H1 (cell line): ENCODE results near the gene ESRP2. TPM values are rescaled to one million over a fixed set of nuclear protein-coding genes. Genes with fewer than 3 reads are reported as not detected.
A peak's percentile ranks its signal among the peaks of the same experiment; 100 is the strongest.

Source experiments
- CTCF ChIA-PET: fragments of 300-600 bp; sonication (Branson Sonifier 250); formaldehyde crosslinking; loops from one replicate; lab custom pipeline; 2021; ENCODE audit not compliant: partially characterized antibody; lab: Charles Lee
- POLR2A ChIA-PET: fragments of 300-600 bp; sonication (Branson Sonifier 250); formaldehyde crosslinking; loops from one replicate; lab custom pipeline; 2021; ENCODE audit warnings: inconsistent platforms; ENCODE audit not compliant: partially characterized antibody; lab: Charles Lee
- DNase-seq, 2 experiments: peaks; one replicate each; pipeline versions ENCODE4 v3.0.0 to v3.0.0-alpha.2; 2010 to 2022; ENCODE audit warnings: low spot score in 2 of 2, low read depth in 1 of 2, mixed read lengths in 1 of 2
- FAIRE-seq: peaks from 2 replicates; lab custom pipeline; 2011; peaks lifted over from hg19 to GRCh38; lab: Jason Lieb, UNC
- H2AFZ ChIP-seq: 2 replicates; pipeline ENCODE4 v1.8.1; 2012; ENCODE audit warnings: low read length, inconsistent platforms
- H2AK5ac ChIP-seq: 2 replicates; pipeline ENCODE4 v1.6.1; 2013; ENCODE audit warnings: low read depth, low read length
- H2BK120ac ChIP-seq: replicated peaks from 2 replicates; pipeline ENCODE3; 2013; ENCODE audit warnings: low read depth, low read length, inconsistent platforms
- H2BK12ac ChIP-seq: 2 replicates; pipeline ENCODE4 v1.6.1; 2013; ENCODE audit warnings: low read depth, low read length
- H2BK15ac ChIP-seq: 2 replicates; pipeline ENCODE4 v1.6.1; 2013; ENCODE audit warnings: low read length
- H2BK20ac ChIP-seq: 2 replicates; pipeline ENCODE4 v1.6.1; 2013; ENCODE audit warnings: low read length
- H2BK5ac ChIP-seq: 2 replicates; pipeline ENCODE4 v1.6.1; 2013; ENCODE audit warnings: low read depth, low read length
- H3K14ac ChIP-seq: 2 replicates; pipeline ENCODE4 v1.6.1; 2013; ENCODE audit warnings: inconsistent platforms; ENCODE audit not compliant: insufficient read length
- H3K18ac ChIP-seq: 2 replicates; pipeline ENCODE4 v1.6.1; 2013; ENCODE audit warnings: low read length; ENCODE audit errors: extremely low read depth
- H3K23ac ChIP-seq: 2 replicates; pipeline ENCODE4 v1.6.1; 2013; ENCODE audit warnings: inconsistent platforms; ENCODE audit not compliant: insufficient read length
- H3K23me2 ChIP-seq: 2 replicates; pipeline ENCODE4 v1.6.1; 2013; ENCODE audit warnings: low read depth, low read length
- H3K27ac ChIP-seq: 2 replicates; pipeline ENCODE4 v1.6.1; 2011; ENCODE audit warnings: low read depth, low read length, inconsistent platforms
- H3K27me3 ChIP-seq, 4 experiments: replicated peaks in 1 of 4; 1 replicate in 1 of 4; 2 replicates in 3 of 4; pipeline versions ENCODE4 v1.6.1 to v1.8.1; 2011 to 2013; ENCODE audit warnings: low read length in 3 of 4, mild to moderate bottlenecking in 3 of 4, inconsistent platforms in 2 of 4, mixed read lengths in 2 of 4, moderate library complexity in 1 of 4; ENCODE audit not compliant: control insufficient read depth in 3 of 4, insufficient read depth in 3 of 4; ENCODE audit errors: extremely low read depth in 1 of 4
- H3K36me3 ChIP-seq, 4 experiments: 2 replicates each; pipeline versions ENCODE4 v1.6.1 to v1.8.1; 2011 to 2013; ENCODE audit warnings: mild to moderate bottlenecking in 4 of 4, low read length in 3 of 4, moderate library complexity in 2 of 4, control low read depth in 1 of 4, inconsistent platforms in 1 of 4; ENCODE audit not compliant: insufficient read depth in 4 of 4, control insufficient read depth in 2 of 4
- H3K4ac ChIP-seq: replicated peaks from 2 replicates; pipeline ENCODE3; 2013; ENCODE audit warnings: low read length, low read depth, mixed read lengths, inconsistent platforms; ENCODE audit not compliant: insufficient read length
- H3K4me1 ChIP-seq, 4 experiments: replicated peaks in 1 of 4; 1 replicate in 1 of 4; 2 replicates in 3 of 4; pipeline versions ENCODE4 v1.6.1 to v1.8.1; 2011 to 2013; ENCODE audit warnings: low read length in 3 of 4, inconsistent platforms in 2 of 4, mixed read lengths in 1 of 4; ENCODE audit not compliant: insufficient read depth in 4 of 4, control insufficient read depth in 3 of 4
- H3K4me2 ChIP-seq, 2 experiments: 2 replicates each; pipeline versions ENCODE4 v1.6.1 to v1.8.1; 2011 to 2013; ENCODE audit warnings: low read depth in 2 of 2, low read length in 2 of 2, control low read depth in 1 of 2, inconsistent platforms in 1 of 2, mild to moderate bottlenecking in 1 of 2; ENCODE audit not compliant: insufficient read depth in 1 of 2
- H3K4me3 ChIP-seq, 4 experiments: fragments of 200-600, 300-600 bp in 1 of 4; sonication (generic), shearing (Covaris generic), sonication (Bioruptor Twin) in 1 of 4; 2 replicates each; pipeline versions ENCODE4 v1.5.1 to v1.8.1; 2011 to 2016; ENCODE audit warnings: low read length in 4 of 4, low read depth in 3 of 4, control low read depth in 2 of 4, inconsistent platforms in 2 of 4, mild to moderate bottlenecking in 2 of 4, mixed read lengths in 1 of 4, moderate library complexity in 1 of 4; ENCODE audit not compliant: insufficient read depth in 2 of 4; ENCODE audit errors: extremely low read depth in 1 of 4
- H3K56ac ChIP-seq: replicated peaks from 2 replicates; pipeline ENCODE3; 2013; ENCODE audit warnings: low read depth, mild to moderate bottlenecking, mixed read lengths, low read length, inconsistent platforms; ENCODE audit not compliant: insufficient read length
- H3K79me1 ChIP-seq: 2 replicates; pipeline ENCODE4 v1.6.1; 2013; ENCODE audit warnings: low read depth, low read length, control low read depth
- H3K79me2 ChIP-seq, 2 experiments: 2 replicates each; pipeline versions ENCODE4 v1.6.1 to v1.8.1; 2012 to 2013; ENCODE audit warnings: low read length in 2 of 2, mild to moderate bottlenecking in 2 of 2, inconsistent platforms in 1 of 2; ENCODE audit not compliant: insufficient read depth in 2 of 2, control insufficient read depth in 1 of 2
- H3K9ac ChIP-seq, 4 experiments: replicated peaks in 1 of 4; 1 replicate in 1 of 4; 2 replicates in 3 of 4; pipeline versions ENCODE4 v1.6.1 to v1.8.1; 2011 to 2013; ENCODE audit warnings: low read depth in 3 of 4, low read length in 3 of 4, control low read depth in 2 of 4, mild to moderate bottlenecking in 2 of 4, moderate library complexity in 2 of 4, inconsistent platforms in 1 of 4; ENCODE audit errors: extremely low read depth in 1 of 4
- H3K9me3 ChIP-seq, 2 experiments: 2 replicates each; pipeline versions ENCODE4 v1.6.1 to v1.8.1; 2012 to 2013; ENCODE audit warnings: mild to moderate bottlenecking in 2 of 2, moderate library complexity in 2 of 2, control low read depth in 1 of 2, inconsistent platforms in 1 of 2, low read depth in 1 of 2, low read length in 1 of 2, mixed read lengths in 1 of 2; ENCODE audit not compliant: insufficient read depth in 2 of 2
- H4K20me1 ChIP-seq, 2 experiments: replicated peaks in 1 of 2; 2 replicates each; pipeline versions ENCODE3 to v1.8.1; 2011 to 2013; ENCODE audit warnings: inconsistent platforms in 2 of 2, low read length in 2 of 2, mild to moderate bottlenecking in 1 of 2; ENCODE audit not compliant: insufficient read depth in 2 of 2, control insufficient read depth in 1 of 2
- H4K5ac ChIP-seq: 2 replicates; pipeline ENCODE4 v1.6.1; 2013; ENCODE audit warnings: low read length, low read depth, mixed read lengths, inconsistent platforms; ENCODE audit not compliant: insufficient read length
- H4K8ac ChIP-seq: 2 replicates; pipeline ENCODE4 v1.8.0; 2013; ENCODE audit warnings: mild to moderate bottlenecking, moderate library complexity, low read length, inconsistent platforms; ENCODE audit not compliant: insufficient read depth; ENCODE audit errors: extremely low read depth
- H4K91ac ChIP-seq: replicated peaks from 2 replicates; pipeline ENCODE3; 2013; ENCODE audit warnings: low read length, mixed read lengths, inconsistent platforms; ENCODE audit not compliant: insufficient read length
- CHD1 ChIP-seq: IDR thresholded peaks from 2 replicates; pipeline ENCODE4 v1.6.1; 2012; ENCODE audit warnings: low read depth, low read length, improper control_type of control experiment
- MAX ChIP-seq: IDR thresholded peaks from 2 replicates; pipeline ENCODE4 v1.6.1; 2012; ENCODE audit warnings: inconsistent platforms
- NANOG ChIP-seq: IDR thresholded peaks from 2 replicates; pipeline ENCODE4 v1.6.1; 2011; ENCODE audit warnings: low read length, low read depth, mild to moderate bottlenecking, inconsistent platforms; ENCODE audit not compliant: insufficient read depth, poor library complexity, severe bottlenecking
- PHF8 ChIP-seq: fragments of 200-600 bp; sonication (generic); conservative IDR thresholded peaks from 2 replicates; pipeline ENCODE4 v1.7.1; 2012; ENCODE audit warnings: low read depth, mild to moderate bottlenecking, inconsistent platforms, low read length, moderate library complexity
- POLR2A ChIP-seq, 2 experiments: IDR thresholded peaks; 1 replicate in 1 of 2; 2 replicates in 1 of 2; pipeline ENCODE4 v1.6.1; 2011; ENCODE audit warnings: low read depth in 2 of 2, low read length in 2 of 2, mild to moderate bottlenecking in 2 of 2; ENCODE audit errors: control extremely low read depth in 1 of 2
- RFX5 ChIP-seq: IDR thresholded peaks from 2 replicates; pipeline ENCODE4 v1.6.1; 2011; ENCODE audit warnings: low read depth, low read length, improper control_type of control experiment, borderline replicate concordance
- TAF1 ChIP-seq: IDR thresholded peaks from 2 replicates; pipeline ENCODE4 v1.6.1; 2011; ENCODE audit warnings: mild to moderate bottlenecking, low read depth, low read length
- WGBS, 2 experiments: shearing (Covaris generic) in 1 of 2; methylation state at CpG; one replicate each; pipeline versions ENCODE4 v1.1.6 to v1.1.7; 2013 to 2015; ENCODE audit warnings: low lambda C conversion rate in 2 of 2, mixed read lengths in 2 of 2, inconsistent platforms in 1 of 2, low coverage in 1 of 2, missing lambda C conversion rate in 1 of 2; ENCODE audit not compliant: insufficient replicate concordance in 2 of 2, insufficient coverage in 1 of 2, insufficient read length in 1 of 2; ENCODE audit errors: extremely low coverage in 1 of 2, missing lambda C conversion rate in 1 of 2; 5-methylcytosine and 5-hydroxymethylcytosine counted together
- polyA plus RNA-seq, 7 experiments: library from polyadenylated mRNA; depleted of rRNA in 3 of 7; stranded (reverse) in 5 of 7; unstranded in 2 of 7; fragments of >200 nt in 5 of 7; fragments of 200-250 nt in 2 of 7; gene quantifications; 1 replicate in 5 of 7; 2 replicates in 1 of 7; 4 replicates in 1 of 7; pipeline versions ENCODE4 v1.2.1 to v1.2.3, GENCODE V29; 2011 to 2013; ENCODE audit warnings: missing spikeins in 2 of 7, mixed read lengths in 2 of 7
- total RNA-seq: library from RNA; stranded (reverse); fragmentation: NEBNext Ultra II Directional; extraction: Animal tissue kit (Norgen Biotek cat#: 25700); gene quantifications from 2 replicates; pipeline ENCODE4 v1.2.1, GENCODE V29; 2021

Gene ESRP2
- total and polyA plus RNA-seq, 2 of the 8 experiments (the other 6 are each of a cell fraction or from before 2014, with no cell fraction given), result 35.1 to 45.8 TPM

- Histone ChIP-seq H2BK5ac (peak overlapping the region; percentile 93; the same call in 1 of the 2 replicates), H3K79me2 (peaks cover 5 to 19% of the 10 kb centered on the region in 2 experiments), H4K8ac (no peak overlapping the region), H3K4me1 (peaks cover 0 to 24% (median 19%) of the 10 kb centered on the region in 4 experiments; a peak in 5 of 7 replicates), H4K20me1 (peaks cover 21 to 33% of the 10 kb centered on the region in 2 experiments), H2AK5ac (no peak overlapping the region), H3K4me2 (peak overlapping the region; percentile 99), H2BK15ac (no peak overlapping the region), H4K91ac (no peak overlapping the region), H2BK120ac (no peak overlapping the region), H3K4me3 (peak overlapping the region in 2 of 4 experiments; percentile 81 to 84; a peak in 4 of 8 replicates), H3K23ac (no peak overlapping the region), H2AFZ (no peak overlapping the region), H4K5ac (no peak overlapping the region), H3K18ac (no peak overlapping the region), H3K23me2 (peaks cover 22% of the 10 kb centered on the region), H3K27me3 (no peaks in the 10 kb centered on the region), H3K56ac (no peak overlapping the region), H2BK20ac (no peak overlapping the region), H3K4ac (no peak overlapping the region), H3K36me3 (peaks cover 9 to 32% (median 29%) of the 10 kb centered on the region in 4 experiments), H3K9me3 (no peaks in the 10 kb centered on the region), H3K79me1 (peaks cover 5% of the 10 kb centered on the region; the same call in 1 of the 2 replicates)
- DNase-seq, result no peak
- CTCF ChIA-PET, result interaction anchor here (0.5 to 1.5 kb wide), 6 partner anchors 15 to 173 kb away, joined by 3 to 13 read pairs (median 4); no protein-coding TSS in a partner anchor
- POLR2A ChIA-PET, result interaction anchor here (1.0 to 5.9 kb wide), 8 partner anchors 9 to 427 kb away, joined by 3 to 61 read pairs (median 3); partner anchors contain the start of genes NFATC3, PLA2G15, RANBP10 and TSNAXIP1
- WGBS, 2 experiments, result 81% methylated on average over 8 of the region's 8 CpGs; no CpG with 5 or more reads in 1 of the 2 experiments
- TF ChIP-seq PHF8 (no peak), POLR2A (IDR thresholded peaks at IDR 0.05; ENCODE audit: control extremely low read depth in 1 of 2, low read depth in 2 of 2, low read length in 2 of 2) (no peak), NANOG (no peak), MAX (no peak), TAF1 (no peak), CHD1 (no peak), RFX5 (no peak)
- TF ChIP-seq, all 59 proteins: peak for 0
- Histone ChIP-seq H3K9ac (no peak overlapping the region), H2BK12ac (no peak overlapping the region; the same call in 1 of the 2 replicates), H3K27ac (no peak overlapping the region), H3K14ac (no peak overlapping the region)
- FAIRE-seq, result no peak
These were observed 2.1 kb downstream of the ESRP2 start for GRCh38 chr16:68233835-68234187.
